ENCODE measurements around the gene FPR1. TPM values are rescaled to one million over a fixed set of nuclear protein-coding genes. Genes with fewer than 3 reads are reported as not detected.

The FPR1 gene
- total RNA-seq, 3 donors from 2014 or later, result 6.0 to 14.9 (median 13.1) TPM

DNA sequence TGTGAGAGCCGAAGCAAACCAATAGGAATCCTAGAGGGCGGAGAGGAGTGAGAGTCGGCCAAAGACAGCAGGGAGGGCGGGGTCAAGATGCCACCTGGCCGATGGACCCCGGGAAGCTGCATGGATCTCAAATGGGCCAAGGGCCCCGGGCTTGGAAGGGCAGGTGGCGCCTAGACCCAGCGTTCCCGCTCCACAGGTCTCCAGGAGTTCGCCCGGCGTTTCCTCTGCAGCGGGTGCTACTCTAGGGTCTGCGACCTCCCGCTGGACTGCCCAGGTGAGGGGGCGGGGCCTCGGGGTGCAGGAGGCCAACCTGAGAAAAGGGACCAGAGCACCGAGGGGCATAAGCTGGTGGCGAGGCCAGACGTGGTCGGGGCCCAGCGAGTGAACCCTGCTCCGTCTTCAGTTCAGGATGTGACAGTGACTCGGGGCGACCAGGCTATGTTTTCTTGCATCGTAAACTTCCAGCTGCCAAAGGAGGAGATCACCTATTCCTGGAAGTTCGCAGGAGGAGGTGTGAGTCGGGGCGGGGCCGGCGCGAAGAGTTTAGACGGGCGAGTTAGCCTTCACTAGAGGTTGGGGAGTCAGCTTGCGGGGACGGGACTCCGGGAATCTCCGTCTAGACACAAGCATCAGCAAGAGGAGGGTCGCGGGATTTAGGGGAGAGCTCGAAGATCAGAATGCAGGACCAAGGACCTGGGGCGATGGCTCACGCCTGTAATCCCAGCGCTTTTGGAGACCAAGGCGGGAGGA is 48.7 kb downstream of the FPR1 start:
- Histone ChIP-seq H3K27ac (peak overlapping the region; percentile 92 to 97), H3K4me3 (peak overlapping the region; percentile 64 to 84 (median 71))
- intact Hi-C loops (cut with DNase I; ENCODE audit: low total_unique reads), result no loop called here

DNA sequence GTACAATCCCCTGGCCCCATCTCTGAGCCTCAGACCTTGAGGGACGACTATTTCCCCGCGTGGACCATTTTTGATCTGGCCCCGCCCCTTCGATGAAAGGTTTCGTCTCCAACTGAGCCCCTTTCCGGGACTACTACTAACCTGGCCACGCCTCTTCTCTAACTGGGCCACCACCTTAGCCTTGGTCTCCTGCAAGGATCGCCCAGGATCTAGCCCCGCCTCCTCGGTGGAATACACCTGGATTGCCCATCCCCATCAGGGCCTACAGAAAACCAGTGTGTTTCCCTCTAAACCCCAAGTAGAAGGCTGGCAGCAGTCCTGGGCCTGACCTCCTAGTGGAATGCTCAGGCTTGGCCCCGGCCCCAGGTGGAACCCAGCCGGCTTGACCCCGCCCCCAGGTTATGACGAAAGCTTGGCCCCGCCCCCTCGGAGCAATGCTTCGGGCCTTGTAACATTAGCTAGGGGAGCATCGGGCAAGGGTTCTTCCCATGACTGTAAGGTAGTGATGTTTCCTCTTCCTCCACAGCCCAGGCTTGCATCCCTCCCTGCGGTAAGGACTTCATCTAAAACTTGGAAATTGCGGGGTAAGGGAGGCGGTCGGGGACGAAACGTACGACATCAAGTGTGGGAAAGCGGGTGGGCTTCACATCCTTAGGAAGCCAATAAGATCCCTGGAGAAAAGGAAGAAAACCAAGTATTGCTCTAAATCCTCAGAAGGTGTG is 49.4 kb downstream of the FPR1 start:
- Histone ChIP-seq H3K4me3 (peak overlapping the region in 2 of 3 donors; percentile 71 to 84), H3K4me1 (no peaks in the 10 kb centered on the region), H3K9me3 (no peaks in the 10 kb centered on the region), H3K27me3 (no peaks in the 10 kb centered on the region), H3K36me3 (no peaks in the 10 kb centered on the region), H3K27ac (peak overlapping the region; percentile 92 to 97)
- TF ChIP-seq POLR2AphosphoS5 (IDR thresholded peaks at IDR 0.05) (no peak), POLR2A (IDR thresholded peaks at IDR 0.05) (no peak)
- TF ChIP-seq, protein P1, sequence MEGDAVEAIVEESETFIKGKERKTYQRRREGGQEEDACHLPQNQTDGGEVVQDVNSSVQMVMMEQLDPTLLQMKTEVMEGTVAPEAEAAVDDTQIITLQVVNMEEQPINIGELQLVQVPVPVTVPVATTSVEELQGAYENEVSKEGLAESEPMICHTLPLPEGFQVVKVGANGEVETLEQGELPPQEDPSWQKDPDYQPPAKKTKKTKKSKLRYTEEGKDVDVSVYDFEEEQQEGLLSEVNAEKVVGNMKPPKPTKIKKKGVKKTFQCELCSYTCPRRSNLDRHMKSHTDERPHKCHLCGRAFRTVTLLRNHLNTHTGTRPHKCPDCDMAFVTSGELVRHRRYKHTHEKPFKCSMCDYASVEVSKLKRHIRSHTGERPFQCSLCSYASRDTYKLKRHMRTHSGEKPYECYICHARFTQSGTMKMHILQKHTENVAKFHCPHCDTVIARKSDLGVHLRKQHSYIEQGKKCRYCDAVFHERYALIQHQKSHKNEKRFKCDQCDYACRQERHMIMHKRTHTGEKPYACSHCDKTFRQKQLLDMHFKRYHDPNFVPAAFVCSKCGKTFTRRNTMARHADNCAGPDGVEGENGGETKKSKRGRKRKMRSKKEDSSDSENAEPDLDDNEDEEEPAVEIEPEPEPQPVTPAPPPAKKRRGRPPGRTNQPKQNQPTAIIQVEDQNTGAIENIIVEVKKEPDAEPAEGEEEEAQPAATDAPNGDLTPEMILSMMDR (IDR thresholded peaks at IDR 0.05), result no peak
- intact Hi-C loops (cut with DNase I; ENCODE audit: low total_unique reads), result no loop called here
- DNase-seq (ENCODE audit: low spot score in 2 of 2), result peak; percentile 90 to 95

More for the DNA sequence above, 48.7 kb downstream of the FPR1 start:
- Histone ChIP-seq H3K4me1 (no peaks in the 10 kb centered on the region), H3K36me3 (no peaks in the 10 kb centered on the region), H3K9me3 (no peaks in the 10 kb centered on the region), H3K27me3 (no peaks in the 10 kb centered on the region)
- peak; percentile 66 to 74 for DNase-seq (ENCODE audit: low spot score in 2 of 2)
- TF ChIP-seq POLR2AphosphoS5 (IDR thresholded peaks at IDR 0.05) (no peak), POLR2A (IDR thresholded peaks at IDR 0.05) (no peak)
- TF ChIP-seq, protein P1 (IDR thresholded peaks at IDR 0.05), result no peak

DNA sequence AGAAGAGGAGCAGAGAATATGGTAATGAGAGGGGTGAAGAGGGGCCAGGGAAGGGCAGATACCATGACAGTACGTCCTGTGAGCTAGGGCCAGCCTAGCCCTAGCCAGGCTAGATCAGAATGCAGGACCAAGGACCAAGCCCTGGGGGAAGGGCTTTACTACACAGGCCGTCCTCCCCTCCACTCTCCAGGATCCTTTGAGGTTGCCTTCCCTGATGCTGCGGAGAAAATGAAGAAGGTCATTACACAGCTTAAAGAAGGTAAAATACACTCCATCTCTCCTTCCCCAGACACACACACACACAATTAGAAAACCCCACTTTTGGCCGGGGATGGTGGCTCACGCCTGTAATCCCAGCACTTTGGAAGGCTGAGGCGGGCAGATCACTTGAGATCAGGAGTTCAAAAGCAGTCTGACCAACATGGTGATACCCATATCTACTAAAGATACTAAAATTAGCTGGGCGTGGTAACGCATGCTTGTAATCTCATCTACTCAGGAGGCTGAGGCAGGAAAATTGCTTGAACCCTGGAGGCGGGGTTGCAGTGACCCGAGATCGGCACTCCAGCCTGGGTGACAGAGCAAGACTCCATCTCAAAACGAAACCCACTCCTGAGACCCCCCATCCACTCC is 50.1 kb downstream of the FPR1 start:
- DNase-seq (ENCODE audit: low spot score in 2 of 2), result no peak
- Histone ChIP-seq H3K4me3 (peak overlapping the region in 1 of 3 donors; percentile 71), H3K27me3 (no peaks in the 10 kb centered on the region), H3K36me3 (no peaks in the 10 kb centered on the region), H3K27ac (peak overlapping the region; percentile 92 to 97), H3K9me3 (no peaks in the 10 kb centered on the region), H3K4me1 (no peaks in the 10 kb centered on the region)
- TF ChIP-seq POLR2AphosphoS5 (IDR thresholded peaks at IDR 0.05) (no peak), POLR2A (IDR thresholded peaks at IDR 0.05) (no peak)
- TF ChIP-seq, protein P1 (IDR thresholded peaks at IDR 0.05), result no peak
- intact Hi-C loops (cut with DNase I; ENCODE audit: low total_unique reads), result no loop called here

DNA sequence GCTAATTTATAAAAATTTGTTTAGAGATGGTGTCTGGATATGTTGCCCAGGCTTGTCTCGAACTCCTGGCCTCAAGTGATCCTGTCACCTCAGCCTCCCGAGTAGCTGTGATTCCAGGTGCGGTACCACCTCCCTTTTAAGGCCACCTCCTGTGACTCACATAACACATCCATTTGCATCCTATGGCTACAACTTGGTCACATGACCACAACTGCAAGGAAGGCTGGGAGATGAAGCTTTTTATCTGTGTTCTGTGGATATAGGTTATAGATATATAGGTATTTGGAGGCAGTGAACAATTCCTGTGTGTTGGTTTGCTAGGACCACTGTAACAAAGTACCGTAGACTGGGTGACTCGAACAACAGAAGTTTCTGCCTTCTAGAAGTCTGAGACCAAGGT is 52.5 kb downstream of the FPR1 start:
- Histone ChIP-seq H3K4me3 (no peak overlapping the region), H3K27me3 (no peaks in the 10 kb centered on the region), H3K4me1 (no peaks in the 10 kb centered on the region), H3K27ac (no peak overlapping the region), H3K36me3 (no peaks in the 10 kb centered on the region), H3K9me3 (no peaks in the 10 kb centered on the region)
- intact Hi-C loops (cut with DNase I; ENCODE audit: low total_unique reads), result no loop called here
- no peak for DNase-seq (ENCODE audit: low spot score in 2 of 2)
- TF ChIP-seq POLR2A (IDR thresholded peaks at IDR 0.05), result no peak
- TF ChIP-seq, protein P1 (IDR thresholded peaks at IDR 0.05), result no peak
- TF ChIP-seq POLR2AphosphoS5 (IDR thresholded peaks at IDR 0.05), result no peak

Data from breast epithelium (tissue), 4 donors.